Prostate gland (tissue), 2 donors: Measurements from ENCODE around the gene TAB2. TPM values are rescaled to one million over a fixed set of nuclear protein-coding genes. Genes with fewer than 3 reads are reported as not detected.

Experiments
- DNase-seq: peaks from one replicate; pipeline ENCODE4 v3.0.0-alpha.2; 2019; ENCODE audit warnings: low spot score
- H3K27ac ChIP-seq, 2 donors: fragments of 200-600 bp; sonication (generic); 2 replicates each; pipeline ENCODE4 v1.5.1; 2017 to 2019
- H3K27me3 ChIP-seq: fragments of 200-600 bp; sonication (generic); replicated peaks from 2 replicates; pipeline ENCODE4 v1.5.1; 2019; ENCODE audit not compliant: insufficient read depth
- H3K36me3 ChIP-seq, 2 donors: fragments of 200-600 bp; sonication (generic); 1 replicate in 1 of 2; 2 replicates in 1 of 2; pipeline versions ENCODE4 v1.5.1 to v1.8.1; 2017 to 2019
- H3K4me1 ChIP-seq: fragments of 200-600 bp; sonication (generic); replicated peaks from 2 replicates; pipeline ENCODE4 v1.5.1; 2019
- H3K4me3 ChIP-seq, 2 donors: fragments of 200-600 bp; sonication (generic); 2 replicates each; pipeline ENCODE4 v1.5.1; 2017 to 2019
- H3K9me3 ChIP-seq: fragments of 200-600 bp; sonication (generic); 2 replicates; pipeline ENCODE4 v1.5.1; 2017
- CTCF ChIP-seq, 4 experiments: fragments of 200-600 bp in 2 of 4; fragments of 450-650 bp in 2 of 4; sonication (generic) in 2 of 4; IDR thresholded peaks; 1 replicate in 3 of 4; 2 replicates in 1 of 4; pipeline ENCODE4 v1.5.1; 2016 to 2019; ENCODE audit warnings: antibody characterized with exemption in 4 of 4, mild to moderate bottlenecking in 2 of 4, moderate library complexity in 2 of 4
- POLR2A ChIP-seq: fragments of 450-650 bp; IDR thresholded peaks from one replicate; pipeline ENCODE4 v1.6.1; 2016; ENCODE audit warnings: antibody characterized with exemption, mild to moderate bottlenecking
- POLR2AphosphoS5 ChIP-seq: sonication (generic); formaldehyde crosslinking; IDR thresholded peaks from one replicate; pipeline ENCODE4 v1.6.1; 2017; ENCODE audit warnings: antibody characterized with exemption
- WGBS: methylation state at CpG from one replicate; pipeline ENCODE4 v1.1.5; 2018; 5-methylcytosine and 5-hydroxymethylcytosine counted together
- intact Hi-C: fragments of 100-400 bp; cut with DNase I; formaldehyde crosslinking; loops from one replicate; pipeline ENCODE4 v1.14.2; 2022
- total RNA-seq, 2 donors: library from RNA; depleted of rRNA; stranded (reverse); fragments of >200 nt; gene quantifications; one replicate each; pipeline ENCODE4 v1.1.0, GENCODE V29; 2016

Gene TAB2
- total RNA-seq, 2 donors from 2014 or later = 58.8 to 66.3 TPM

- Histone ChIP-seq H3K36me3 (peaks cover 0 to 3% of the 10 kb centered on the region in 2 donors), H3K27ac (no peak overlapping the region), H3K9me3 (no peaks in the 10 kb centered on the region), H3K4me1 (no peaks in the 10 kb centered on the region), H3K27me3 (no peaks in the 10 kb centered on the region), H3K4me3 (no peak overlapping the region)
- TF ChIP-seq POLR2AphosphoS5 (no peak), POLR2A (no peak)
- no peak for DNase-seq
- intact Hi-C loops = no loop called here
- 99% methylated on average over 2 of the region's 2 CpGs for WGBS
Observed at GRCh38 chr6:149373511-149373910, 56.0 kb downstream of the TAB2 start.

GRCh38 chr6:149379977-149380376 lies 62.5 kb downstream of the TAB2 start:
- WGBS = 94% methylated on average over 3 of the region's 3 CpGs

GRCh38 chr6:149380523-149380922 lies 63.0 kb downstream of the TAB2 start:
- DNase-seq = no peak
- H3K4me1 ChIP-seq = no peaks in the 10 kb centered on the region
- intact Hi-C loops = no loop called here
- TF ChIP-seq POLR2A = no peak
- TF ChIP-seq CTCF (IDR thresholded peaks at IDR 0.05) = no peak
- no peak for TF ChIP-seq POLR2AphosphoS5
- no peaks in the 10 kb centered on the region for H3K9me3 ChIP-seq
- H3K27ac ChIP-seq = no peak overlapping the region
- no peak overlapping the region for H3K4me3 ChIP-seq
- H3K36me3 ChIP-seq = peaks cover 0 to 5% of the 10 kb centered on the region in 2 donors
- no peaks in the 10 kb centered on the region for H3K27me3 ChIP-seq

More at GRCh38 chr6:149379977-149380376, 62.5 kb downstream of the TAB2 start:
- H3K36me3 ChIP-seq = peaks cover 0 to 5% of the 10 kb centered on the region in 2 donors
- no peak for TF ChIP-seq POLR2A
- TF ChIP-seq CTCF (IDR thresholded peaks at IDR 0.05) = no peak
- TF ChIP-seq POLR2AphosphoS5 = no peak
- H3K9me3 ChIP-seq = no peaks in the 10 kb centered on the region
- H3K4me1 ChIP-seq = no peaks in the 10 kb centered on the region
- no peaks in the 10 kb centered on the region for H3K27me3 ChIP-seq
- no peak overlapping the region for H3K27ac ChIP-seq
- intact Hi-C loops = no loop called here
- H3K4me3 ChIP-seq = no peak overlapping the region
- DNase-seq = no peak

GRCh38 chr6:149383371-149383770 lies 65.9 kb downstream of the TAB2 start:
- TF ChIP-seq POLR2AphosphoS5 (no peak), CTCF (IDR thresholded peaks at IDR 0.05) (no peak), POLR2A (no peak)
- WGBS = 91% methylated on average over 4 of the region's 4 CpGs
- no peak overlapping the region for H3K27ac ChIP-seq
- H3K27me3 ChIP-seq = no peaks in the 10 kb centered on the region
- DNase-seq = no peak
- H3K36me3 ChIP-seq = peaks cover 0 to 3% of the 10 kb centered on the region in 2 donors
- no peak overlapping the region for H3K4me3 ChIP-seq
- intact Hi-C loops = no loop called here
- H3K4me1 ChIP-seq = peaks cover 6% of the 10 kb centered on the region
- H3K9me3 ChIP-seq = no peaks in the 10 kb centered on the region

- DNase-seq = no peak
- Histone ChIP-seq H3K36me3 (no peaks in the 10 kb centered on the region), H3K27me3 (no peaks in the 10 kb centered on the region), H3K9me3 (no peaks in the 10 kb centered on the region), H3K4me1 (peaks cover 6% of the 10 kb centered on the region), H3K4me3 (no peak overlapping the region), H3K27ac (no peak overlapping the region)
- intact Hi-C loops = no loop called here
- TF ChIP-seq POLR2AphosphoS5 = no peak
- no peak for TF ChIP-seq POLR2A
- TF ChIP-seq CTCF (IDR thresholded peaks at IDR 0.05) = no peak
Observed at GRCh38 chr6:149384464-149384863, 67.0 kb downstream of the TAB2 start.
